Superior temporal gyrus (tissue), 1 donor: ENCODE measurements around the gene GRPEL1.

Experiments used
- DNase-seq: peaks from one replicate; pipeline ENCODE4 v3.0.0-alpha.2; 2016; ENCODE audit errors: extremely low spot score

GRPEL1 gene

DNA sequence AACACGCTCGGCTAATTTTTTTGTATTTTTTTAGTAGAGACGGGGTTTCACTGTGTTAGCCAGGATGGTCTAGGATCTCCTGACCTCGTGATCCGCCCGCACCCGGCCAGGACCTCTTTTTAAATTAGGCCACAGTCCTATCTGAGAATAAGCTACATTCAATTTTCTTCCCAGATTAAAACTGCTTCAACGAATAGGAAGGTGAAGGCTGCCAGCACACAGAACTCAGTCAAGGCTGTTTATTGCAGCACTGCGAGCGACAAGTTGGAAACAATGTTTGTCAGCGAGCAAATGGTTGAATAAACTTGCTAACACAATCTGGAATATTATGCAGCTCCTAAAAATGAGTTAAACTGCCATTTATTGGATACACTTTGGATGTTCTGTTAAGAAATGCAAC lies 1.9 kb downstream of the GRPEL1 start:
- DNase-seq: no peak

DNA sequence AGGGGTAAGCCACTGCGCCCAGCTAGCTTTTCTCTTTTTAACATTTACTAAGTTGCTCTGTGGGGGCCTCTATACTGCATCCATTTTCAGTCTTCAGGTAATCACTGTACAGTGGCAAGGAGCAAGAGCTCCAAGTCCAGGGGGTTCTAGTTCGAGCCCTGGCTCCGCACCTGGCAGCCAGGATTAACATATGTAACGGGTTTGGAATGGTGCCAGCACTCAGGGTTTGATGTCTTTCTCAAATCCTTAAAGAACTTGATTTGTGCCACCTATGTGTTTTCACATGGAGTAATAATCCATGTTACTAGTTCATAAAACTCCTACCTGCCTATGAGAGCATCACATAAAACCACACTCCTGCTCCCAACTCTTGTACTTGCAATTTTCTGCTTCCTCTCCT lies 4.5 kb downstream of the GRPEL1 start:
- no peak for DNase-seq

DNA sequence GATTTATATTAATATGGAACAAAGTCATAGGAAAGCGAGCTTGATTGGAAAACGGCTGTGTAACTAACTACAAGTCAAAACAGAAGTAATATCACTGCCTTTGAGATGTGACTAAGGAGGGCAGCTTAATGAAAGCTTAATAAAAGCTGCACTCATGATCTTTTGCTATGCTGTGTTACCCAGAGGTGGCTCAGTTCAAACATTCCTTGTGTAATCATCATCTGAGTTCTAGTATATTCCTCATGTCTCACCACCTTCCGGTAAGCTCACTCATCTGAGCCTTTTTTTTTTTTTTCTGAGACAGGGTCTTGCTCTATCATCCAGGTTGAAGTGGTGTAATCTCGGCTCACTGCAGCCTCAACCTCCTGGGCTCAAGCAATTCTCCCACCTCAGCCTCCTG lies 5.0 kb downstream of the GRPEL1 start:
- no peak for DNase-seq

DNA sequence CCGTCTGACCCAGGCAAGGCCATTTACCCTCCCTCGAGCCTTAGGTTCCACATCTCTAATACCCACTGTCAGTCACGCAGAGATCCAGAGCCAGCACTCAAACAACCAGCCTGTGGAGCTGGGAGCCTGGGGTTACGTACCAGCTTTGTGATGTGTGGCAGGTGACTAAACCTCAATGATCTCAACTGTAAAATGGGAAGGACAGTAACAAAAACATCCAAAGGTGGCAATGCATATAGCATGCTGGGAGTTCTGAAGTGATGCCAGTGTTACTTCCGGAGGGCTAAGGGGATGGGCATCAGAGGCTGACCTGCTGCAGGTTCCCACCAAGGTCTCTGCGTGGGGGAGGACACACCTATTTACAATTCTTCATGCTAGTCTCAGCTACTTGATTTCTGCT lies 6.0 kb downstream of the GRPEL1 start:
- DNase-seq: no peak

DNA sequence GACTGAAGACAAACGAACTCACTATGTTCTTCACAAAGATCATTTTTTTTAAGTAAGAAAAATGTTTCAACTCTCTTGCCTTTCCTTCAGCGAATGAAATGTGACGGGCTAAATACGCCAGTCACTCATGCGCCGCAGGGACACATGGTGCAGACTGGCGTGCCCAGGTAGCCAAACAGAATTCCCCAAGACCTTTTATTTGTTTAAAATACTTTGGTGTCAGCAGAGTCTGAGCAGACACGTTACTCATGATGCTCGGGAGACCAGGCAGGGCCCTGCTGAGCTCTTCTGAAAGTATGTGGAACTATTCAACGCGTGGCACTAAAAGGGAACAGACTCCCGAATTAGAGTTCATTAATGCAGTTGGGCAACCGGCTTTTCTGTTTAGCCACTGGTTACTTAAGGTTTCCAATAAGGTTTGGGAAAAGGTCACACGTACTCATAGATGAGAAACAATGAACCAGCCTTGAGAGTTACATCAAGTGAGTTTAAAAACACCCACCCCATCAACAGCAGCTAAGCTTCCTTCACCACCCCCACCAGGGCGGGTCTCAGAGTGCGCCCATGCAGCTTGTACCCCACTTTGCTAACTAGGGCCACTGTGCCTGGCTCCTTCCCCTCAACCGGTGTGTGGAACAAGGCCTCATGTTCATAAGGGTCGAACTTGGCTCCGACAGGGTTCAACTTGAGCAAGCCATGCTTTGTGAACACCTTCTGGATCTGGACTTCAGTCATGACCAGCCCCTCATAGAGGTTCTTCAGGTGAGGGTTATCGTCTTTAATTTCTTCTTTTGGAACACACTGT lies 7.3 kb downstream of the GRPEL1 start:
- no peak for DNase-seq

DNA sequence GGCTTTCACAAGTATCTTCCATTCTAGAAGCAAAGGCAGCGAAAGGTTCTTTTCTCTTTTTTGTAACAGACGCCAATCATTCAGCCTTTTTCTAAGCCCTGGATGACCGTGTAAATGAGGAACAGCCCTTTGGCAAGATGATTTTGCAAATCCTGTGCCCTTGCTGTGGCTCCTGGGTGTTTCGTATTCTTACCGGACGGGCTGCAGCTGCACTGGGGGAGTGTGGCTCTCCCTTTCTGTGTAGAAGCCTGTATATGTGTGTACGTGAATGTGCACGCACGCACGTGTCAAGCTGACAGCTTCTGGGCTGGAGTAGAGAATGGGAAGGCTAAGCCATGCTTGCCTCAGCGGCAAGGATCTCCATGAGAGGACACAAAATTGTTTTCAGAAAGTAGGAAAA lies 8.2 kb downstream of the GRPEL1 start:
- DNase-seq: no peak

DNA sequence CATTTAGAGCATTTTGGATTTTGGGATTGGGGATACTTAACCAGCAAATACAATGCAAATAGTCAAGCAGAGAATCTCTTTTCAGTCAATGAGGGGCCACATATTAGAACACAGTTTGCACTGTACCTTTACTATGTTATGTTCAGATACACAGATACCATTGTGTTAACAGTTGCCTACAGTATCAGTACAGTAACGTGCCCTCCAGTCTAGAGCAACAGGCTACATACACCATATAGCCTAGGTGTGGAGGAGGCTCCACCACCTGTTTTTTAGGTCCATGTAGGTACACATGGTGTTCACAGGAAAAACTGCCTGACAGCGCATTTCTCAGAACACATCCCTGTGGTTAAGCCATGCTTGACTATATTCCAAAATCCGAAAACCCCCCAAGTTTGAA lies 9.1 kb downstream of the GRPEL1 start:
- DNase-seq: no peak

DNA sequence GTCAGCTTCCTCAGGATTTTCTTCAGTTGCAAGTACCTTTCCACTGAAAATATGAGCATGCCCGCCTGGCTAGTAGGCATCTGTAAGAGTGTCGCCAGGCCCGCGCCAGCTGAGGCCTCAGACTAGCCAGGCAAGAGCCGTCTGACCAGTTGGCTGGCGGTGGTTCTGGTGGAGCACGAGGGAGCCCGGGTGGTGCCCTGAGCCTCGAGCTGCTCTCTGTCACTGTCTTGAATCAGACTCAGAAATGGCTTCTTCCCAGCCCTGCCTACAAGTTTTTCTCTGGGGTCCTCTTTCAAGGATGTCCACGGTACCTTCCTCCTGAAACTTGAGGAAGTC lies 11.9 kb downstream of the GRPEL1 start:
- DNase-seq: no peak

DNA sequence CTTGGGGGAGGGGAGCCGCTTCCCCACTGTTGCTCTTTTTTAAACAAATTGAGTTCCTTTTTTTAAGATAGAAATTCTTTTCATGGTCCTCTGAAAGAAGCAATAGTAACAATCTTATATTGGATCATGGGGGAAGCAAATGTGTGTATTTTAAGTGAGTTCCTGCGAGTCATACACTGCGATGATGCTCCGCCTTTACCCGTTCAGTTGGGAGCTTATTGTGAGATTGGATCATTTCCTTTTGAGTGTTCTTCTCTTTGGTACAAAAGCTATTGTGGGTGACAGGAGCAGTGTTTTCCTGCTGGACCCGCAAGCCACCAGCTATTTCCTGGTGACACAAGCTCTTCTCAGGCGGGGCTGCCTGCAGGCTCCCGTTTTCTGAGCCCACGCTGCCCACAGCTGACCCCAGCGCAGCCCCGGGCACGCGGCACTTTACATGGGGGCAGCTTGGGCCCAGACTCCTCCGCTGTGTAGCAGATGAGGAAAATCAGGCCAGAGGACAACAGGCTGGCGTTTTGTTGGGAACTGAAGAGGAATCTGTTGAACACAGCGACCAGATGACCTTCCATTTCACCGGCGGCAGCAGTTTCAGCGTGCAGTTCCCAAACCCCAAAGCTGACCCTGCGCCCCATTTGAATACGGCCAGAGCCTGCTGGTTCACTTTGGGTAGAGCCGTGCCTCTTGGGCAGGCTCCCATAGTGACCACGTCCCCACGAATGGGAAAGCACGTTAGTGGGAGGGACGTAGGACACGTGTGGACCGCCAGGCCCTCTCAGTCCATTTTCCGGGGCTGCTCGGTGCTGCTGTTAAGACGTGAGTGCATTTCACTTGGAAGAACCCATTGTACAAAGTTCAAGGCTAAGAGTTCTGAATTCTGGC lies 12.5 kb downstream of the GRPEL1 start:
- no peak for DNase-seq

DNA sequence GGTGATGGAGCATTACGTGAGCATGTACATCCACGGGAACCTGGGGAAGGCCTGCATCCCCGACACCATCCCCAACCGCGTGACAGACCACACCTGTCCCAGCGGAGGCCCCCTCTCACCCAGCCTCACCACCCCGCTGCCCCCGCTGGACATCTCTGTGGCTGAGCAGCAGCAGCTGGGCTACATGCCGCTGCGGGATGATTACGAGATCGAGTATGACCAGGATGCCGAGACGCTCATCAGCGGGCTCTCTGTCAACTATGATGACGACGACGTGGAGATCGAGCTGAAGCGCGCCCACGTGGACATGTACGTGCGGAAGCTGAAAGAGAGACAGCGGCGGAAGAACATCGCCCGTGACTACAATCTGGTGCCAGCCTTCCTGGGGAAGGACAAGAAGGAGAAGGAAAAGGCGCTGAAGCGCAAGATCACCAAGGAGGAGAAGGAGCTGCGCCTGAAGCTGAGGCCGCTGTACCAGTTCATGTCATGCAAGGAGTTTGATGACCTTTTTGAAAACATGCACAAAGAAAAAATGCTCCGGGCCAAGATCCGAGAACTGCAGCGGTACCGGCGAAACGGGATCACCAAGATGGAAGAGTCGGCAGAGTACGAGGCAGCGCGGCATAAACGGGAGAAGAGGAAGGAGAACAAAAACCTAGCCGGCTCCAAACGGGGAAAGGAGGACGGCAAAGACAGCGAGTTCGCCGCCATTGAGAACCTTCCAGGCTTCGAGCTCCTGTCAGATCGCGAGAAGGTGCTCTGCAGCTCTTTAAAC lies 13.6 kb downstream of the GRPEL1 start:
- no peak for DNase-seq

DNA sequence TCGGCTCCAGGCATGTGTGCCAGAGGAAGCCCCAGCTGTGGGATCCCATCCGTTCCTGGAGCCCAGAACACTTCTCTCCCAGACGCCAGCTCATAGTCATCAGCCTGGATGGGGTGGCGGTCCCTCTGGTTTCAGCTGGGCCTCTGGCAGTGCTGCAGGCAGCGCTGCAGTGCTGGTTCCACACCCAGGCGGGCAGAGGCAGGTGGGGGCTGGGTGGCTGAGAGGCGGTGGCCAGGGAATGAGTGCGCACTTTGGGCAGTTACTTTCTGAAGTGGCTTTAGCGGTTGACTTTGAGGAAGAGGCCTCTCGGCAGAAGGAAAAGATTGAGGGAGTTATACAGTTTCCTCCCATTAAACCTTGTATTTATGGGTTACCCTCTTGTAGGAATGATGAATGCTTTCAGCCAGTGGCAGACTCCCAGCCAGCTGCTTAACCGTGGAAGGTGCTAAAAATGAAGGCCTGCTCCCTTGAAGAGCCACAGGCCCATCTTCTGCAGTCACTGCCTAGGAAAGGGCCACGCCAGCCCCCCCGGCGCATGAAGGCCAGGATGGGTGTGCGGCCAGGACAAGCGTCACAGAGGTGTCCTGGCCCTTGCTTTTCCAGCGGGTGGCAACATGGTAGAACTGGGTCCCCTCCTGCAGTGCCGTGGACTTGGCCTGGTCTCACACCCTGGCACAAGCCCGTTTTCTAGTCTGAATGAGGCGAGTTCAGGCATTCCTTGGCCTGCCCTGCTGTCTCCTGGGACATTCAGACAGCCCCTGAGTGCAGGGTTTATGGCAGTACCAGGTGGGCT lies 14.7 kb downstream of the GRPEL1 start:
- no peak for DNase-seq

DNA sequence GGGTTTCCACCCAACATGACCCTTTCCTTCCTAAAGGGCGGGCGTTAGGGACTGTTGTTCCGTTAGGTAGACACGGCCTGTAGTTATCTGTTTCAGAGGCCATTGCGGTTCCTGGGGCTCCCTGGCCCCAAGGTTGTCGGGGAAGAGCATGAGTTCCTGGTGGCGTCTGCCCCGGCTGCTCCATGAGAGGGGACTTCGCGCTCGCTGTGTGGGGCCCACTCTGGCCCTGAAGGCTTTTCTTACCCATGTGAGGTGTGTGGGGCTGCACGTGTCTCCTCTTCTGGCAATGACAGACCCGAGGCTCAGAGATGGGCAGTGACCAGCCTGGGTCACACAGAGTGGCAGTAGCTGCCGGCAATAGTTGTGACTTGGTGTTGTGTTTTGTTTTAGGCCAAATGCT lies 15.6 kb downstream of the GRPEL1 start:
- DNase-seq: no peak

DNA sequence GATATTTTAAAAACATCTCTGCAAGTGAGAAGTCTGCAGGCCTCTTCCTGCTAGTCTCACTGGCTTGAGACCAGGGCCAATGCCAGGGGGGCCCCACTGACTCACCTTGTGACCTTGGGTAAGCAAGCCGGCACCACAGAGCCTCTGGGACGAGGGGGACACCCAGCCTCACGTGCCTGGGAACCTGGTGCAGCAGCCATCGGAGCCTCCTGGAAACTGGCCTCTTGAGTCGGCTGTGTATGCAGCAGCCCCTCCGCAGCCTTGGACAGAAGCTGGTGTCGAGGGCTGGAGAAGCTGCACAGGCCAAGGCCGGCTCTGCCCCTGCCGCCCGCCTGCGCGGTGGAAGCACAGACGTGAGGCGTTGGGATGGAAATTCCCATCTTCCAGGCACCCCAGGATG lies 16.0 kb downstream of the GRPEL1 start:
- DNase-seq: no peak

DNA sequence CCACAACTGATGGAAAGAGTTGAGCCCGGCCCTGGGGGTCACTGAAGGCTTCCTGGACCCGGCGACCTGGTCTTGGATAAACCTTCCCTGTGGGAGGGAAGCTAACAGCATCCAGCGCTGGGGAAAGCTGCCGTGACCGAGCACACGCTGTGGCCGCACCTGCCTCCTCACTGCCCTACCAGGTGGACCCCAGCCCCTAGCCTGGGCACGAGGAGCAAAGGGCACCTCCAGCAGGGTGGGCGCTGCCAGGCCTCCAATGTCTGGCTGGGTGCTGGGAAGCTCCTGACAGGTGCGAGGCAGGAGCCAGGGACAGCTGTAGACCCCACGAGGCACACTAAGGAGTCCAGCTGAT lies 16.7 kb downstream of the GRPEL1 start:
- no peak for DNase-seq

DNA sequence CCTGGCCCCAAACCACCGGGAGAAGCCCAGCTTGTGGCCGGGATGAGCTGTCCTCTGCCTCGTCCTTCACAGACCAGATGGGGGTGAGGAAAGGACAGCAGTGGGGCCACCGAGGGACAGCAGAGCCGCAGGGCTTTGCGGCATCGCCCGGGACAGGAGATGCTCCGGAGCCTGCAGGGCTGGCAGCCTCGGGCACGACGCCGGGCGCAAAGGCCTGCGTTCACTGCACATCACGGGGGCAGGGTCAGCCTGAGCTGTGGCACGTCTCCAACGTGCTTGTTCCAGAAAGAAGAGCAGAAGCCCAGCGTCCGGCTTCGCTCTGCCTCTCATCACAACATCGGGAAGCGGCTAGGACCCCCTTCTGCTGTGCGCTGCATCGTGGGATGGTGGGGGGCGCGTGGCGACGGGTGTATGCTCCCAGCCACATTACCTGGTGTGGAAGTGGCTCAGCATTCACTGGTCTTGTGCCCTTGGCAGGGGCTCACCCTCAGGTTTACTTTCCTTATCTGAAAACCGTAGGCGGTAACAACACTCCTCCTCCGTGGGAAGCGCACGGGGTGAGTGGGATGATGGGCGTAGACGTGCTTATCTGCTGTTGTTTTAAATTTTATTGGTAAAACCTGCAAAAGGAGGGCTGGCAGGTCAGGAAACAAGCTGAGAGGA lies 17.3 kb downstream of the GRPEL1 start:
- no peak for DNase-seq

DNA sequence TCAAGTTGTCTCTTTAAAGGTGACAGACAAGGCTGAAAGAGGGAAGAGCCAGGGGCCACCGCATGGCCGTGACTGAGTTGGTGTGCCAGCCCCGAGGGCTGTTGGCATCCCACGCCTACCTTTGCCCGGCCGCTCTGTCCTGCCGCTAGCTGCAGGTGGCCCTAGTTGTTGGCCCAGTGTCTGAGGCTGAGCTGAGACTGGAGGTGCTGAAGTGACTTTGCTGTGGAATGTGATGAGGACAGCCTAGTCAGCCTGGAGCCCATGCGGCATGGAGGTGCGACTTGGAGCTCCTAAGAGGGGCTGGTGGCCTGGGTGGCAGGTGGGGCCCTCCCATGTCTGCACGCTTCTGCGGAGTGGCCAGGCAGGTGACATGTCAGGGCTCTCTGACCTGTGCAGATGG lies 18.1 kb downstream of the GRPEL1 start:
- no peak for DNase-seq

DNA sequence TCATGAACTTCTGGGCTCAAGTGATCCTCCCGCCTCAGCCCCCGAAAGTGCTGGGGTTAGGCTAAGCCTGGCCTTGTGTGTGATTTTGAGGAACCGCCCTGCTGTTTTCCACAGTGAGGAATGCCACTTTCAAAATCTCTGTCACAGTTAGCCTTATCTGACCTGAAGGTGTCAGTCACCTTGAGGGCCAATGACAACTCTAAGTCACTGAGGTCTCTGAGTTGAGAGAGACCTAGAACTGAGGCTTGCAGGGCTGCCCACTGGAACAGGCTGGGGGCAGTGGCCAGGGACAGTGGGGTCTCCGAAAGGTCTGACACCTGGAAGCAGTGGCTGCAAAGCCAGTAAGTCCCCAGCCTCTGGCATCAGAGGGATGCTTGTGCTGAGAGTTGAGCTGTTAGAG lies 18.6 kb downstream of the GRPEL1 start:
- DNase-seq: no peak

DNA sequence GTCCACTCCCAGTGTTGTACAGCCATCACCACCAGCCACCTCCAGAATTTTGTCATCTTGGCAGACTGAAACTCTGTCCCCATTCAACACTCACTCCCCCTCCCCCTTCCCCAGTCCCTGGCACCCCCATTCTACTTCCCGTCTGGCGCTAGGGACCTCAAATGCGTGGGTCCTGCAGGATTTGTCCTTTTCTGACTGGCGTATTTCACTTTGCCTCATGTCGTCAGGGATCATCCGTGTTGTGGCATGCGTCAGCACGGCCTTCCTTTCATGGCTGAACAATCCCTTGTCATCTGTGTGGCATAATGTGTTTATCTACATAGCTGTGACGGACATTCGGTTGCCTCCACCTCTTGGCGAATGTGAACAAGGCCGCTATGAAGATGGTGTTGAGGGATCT lies 19.2 kb downstream of the GRPEL1 start:
- DNase-seq: no peak

DNA sequence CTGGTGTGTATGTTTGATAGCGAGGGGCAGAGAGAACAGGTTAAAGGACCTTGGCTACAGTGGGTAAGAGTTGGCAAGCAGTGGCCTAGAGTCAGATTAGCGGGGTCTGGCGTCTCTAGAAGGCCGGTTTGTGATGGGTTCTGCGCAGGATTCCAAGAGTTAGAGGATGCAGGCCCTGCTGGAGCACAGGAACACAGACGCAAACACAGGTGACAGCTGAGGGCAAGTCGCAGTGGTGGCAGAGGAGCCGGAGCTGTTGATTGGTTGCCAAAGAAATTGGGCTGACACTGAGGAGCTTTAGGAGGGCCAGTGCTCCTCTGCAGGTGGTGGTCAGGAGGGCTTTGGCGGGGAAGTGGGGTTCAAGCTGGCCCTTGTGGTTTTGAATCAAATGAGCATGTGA lies 20.9 kb downstream of the GRPEL1 start:
- DNase-seq: no peak

DNA sequence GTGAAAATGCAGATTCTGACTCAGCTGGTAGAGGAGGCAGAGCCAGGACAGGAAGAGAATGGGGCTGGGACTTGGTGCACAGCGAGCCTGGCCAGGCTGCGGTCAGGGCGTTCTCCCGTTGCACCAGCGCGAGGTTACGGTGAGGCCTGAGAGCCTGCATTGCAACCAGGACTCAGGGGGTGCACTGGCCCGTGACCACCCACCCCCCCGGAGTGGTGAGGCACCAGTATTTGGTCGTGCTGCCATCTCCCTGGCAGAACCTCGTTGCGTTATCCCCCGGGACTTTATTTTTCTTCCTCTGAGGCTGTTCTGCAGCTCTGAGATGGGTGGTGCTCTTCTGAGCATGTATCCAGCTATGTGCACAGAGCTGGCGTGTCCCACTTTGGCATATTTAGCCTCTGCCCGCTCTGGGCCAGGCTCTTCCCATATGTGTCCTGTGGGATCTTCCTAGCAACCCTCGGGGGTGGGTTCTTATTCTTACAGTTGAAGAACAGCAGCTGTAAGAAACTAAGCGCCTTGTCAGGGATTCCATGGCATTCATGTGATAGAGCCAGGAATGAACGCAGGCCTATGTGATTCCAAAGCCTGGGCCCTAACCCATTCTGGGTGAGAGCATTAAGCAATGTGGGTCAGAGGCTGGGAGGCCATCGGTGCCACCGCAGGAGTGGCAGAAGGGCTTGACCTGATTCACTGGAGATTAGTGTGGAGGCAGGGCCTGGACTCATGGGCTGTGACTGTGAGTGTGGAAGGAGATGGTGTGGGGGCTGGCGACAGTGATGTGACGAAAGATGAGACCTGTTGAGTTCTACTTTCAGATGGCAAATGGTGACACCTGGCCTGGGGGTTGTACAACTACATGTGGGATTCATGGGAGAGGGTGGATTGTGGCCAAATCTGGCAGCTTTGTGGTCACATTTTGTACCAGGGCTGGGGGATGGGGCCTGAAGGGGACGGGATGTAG lies 21.6 kb downstream of the GRPEL1 start:
- DNase-seq: no peak
